Putamen (tissue), 1 donor: ENCODE results near the gene OFD1.

Experiments used
- DNase-seq: peaks from one replicate; pipeline ENCODE4 v3.0.0-alpha.2; 2016; ENCODE audit warnings: low spot score

The OFD1 gene

GRCh38 chrX:13734278-13735172 lies at the start of gene OFD1, which contains the start of gene TRAPPC2:
Gene OFD1, plus strand, starts transcription at chrX:13734748. Its CDS starts 324 bp downstream, at chrX:13735072.
Gene TRAPPC2, minus strand, starts transcription at chrX:13734620. Its CDS starts 14,657 bp downstream, at chrX:13719963.
- DNase-seq = peak; percentile 90

GRCh38 chrX:13685126-13685763 lies 49.3 kb upstream of the OFD1 start:
- no peak for DNase-seq

- DNase-seq = no peak
These were observed 47.3 kb upstream of the OFD1 start for GRCh38 chrX:13687203-13687602.

- no peak for DNase-seq
These were observed 46.1 kb upstream of the OFD1 start for GRCh38 chrX:13688384-13688957.

- DNase-seq = peak; percentile 78
These were observed 45.4 kb upstream of the OFD1 start, which contains the start of gene RAB9A for GRCh38 chrX:13688958-13689740. Gene RAB9A, plus strand, starts transcription at chrX:13689128. Its CDS starts 19,619 bp downstream, at chrX:13708747.

GRCh38 chrX:13689741-13690211 lies 44.8 kb upstream of the OFD1 start:
- no peak for DNase-seq

GRCh38 chrX:13690836-13691235 lies 43.7 kb upstream of the OFD1 start:
- DNase-seq = no peak

GRCh38 chrX:13691841-13692371 lies 42.6 kb upstream of the OFD1 start:
- no peak for DNase-seq

GRCh38 chrX:13692771-13693231 lies 41.7 kb upstream of the OFD1 start:
- no peak for DNase-seq

GRCh38 chrX:13693341-13693961 lies 41.1 kb upstream of the OFD1 start:
- DNase-seq = no peak

- no peak for DNase-seq
These were observed 40.2 kb upstream of the OFD1 start for GRCh38 chrX:13694359-13694758.

GRCh38 chrX:13694983-13695382 lies 39.6 kb upstream of the OFD1 start:
- no peak for DNase-seq

GRCh38 chrX:13695601-13696115 lies 38.9 kb upstream of the OFD1 start:
- no peak for DNase-seq

- no peak for DNase-seq
These were observed 37.1 kb upstream of the OFD1 start for GRCh38 chrX:13697455-13697854.

- DNase-seq = no peak
These were observed 36.6 kb upstream of the OFD1 start for GRCh38 chrX:13697976-13698375.

GRCh38 chrX:13698432-13698831 lies 36.1 kb upstream of the OFD1 start:
- DNase-seq = no peak

- DNase-seq = no peak
These were observed 35.2 kb upstream of the OFD1 start for GRCh38 chrX:13699183-13699826.

- DNase-seq = no peak
These were observed 34.2 kb upstream of the OFD1 start for GRCh38 chrX:13700380-13700779.

GRCh38 chrX:13702111-13702789 lies 32.3 kb upstream of the OFD1 start:
- no peak for DNase-seq

- no peak for DNase-seq
These were observed 31.4 kb upstream of the OFD1 start for GRCh38 chrX:13703135-13703534.
